H1 (cell line): ENCODE data around the gene PTPRD. TPM values are rescaled to one million over a fixed set of nuclear protein-coding genes. Genes with fewer than 3 reads are reported as not detected.

Experiments
- CTCF ChIA-PET: fragments of 300-600 bp; sonication (Branson Sonifier 250); formaldehyde crosslinking; loops from one replicate; lab custom pipeline; 2021; ENCODE audit not compliant: partially characterized antibody; lab: Charles Lee
- POLR2A ChIA-PET: fragments of 300-600 bp; sonication (Branson Sonifier 250); formaldehyde crosslinking; loops from one replicate; lab custom pipeline; 2021; ENCODE audit warnings: inconsistent platforms; ENCODE audit not compliant: partially characterized antibody; lab: Charles Lee
- DNase-seq, 2 experiments: peaks; one replicate each; pipeline versions ENCODE4 v3.0.0 to v3.0.0-alpha.2; 2010 to 2022; ENCODE audit warnings: low spot score in 2 of 2, low read depth in 1 of 2, mixed read lengths in 1 of 2
- FAIRE-seq: peaks from 2 replicates; lab custom pipeline; 2011; peaks lifted over from hg19 to GRCh38; lab: Jason Lieb, UNC
- H2AFZ ChIP-seq: 2 replicates; pipeline ENCODE4 v1.8.1; 2012; ENCODE audit warnings: low read length, inconsistent platforms
- H2AK5ac ChIP-seq: 2 replicates; pipeline ENCODE4 v1.6.1; 2013; ENCODE audit warnings: low read depth, low read length
- H2BK120ac ChIP-seq: replicated peaks from 2 replicates; pipeline ENCODE3; 2013; ENCODE audit warnings: low read depth, low read length, inconsistent platforms
- H2BK12ac ChIP-seq: 2 replicates; pipeline ENCODE4 v1.6.1; 2013; ENCODE audit warnings: low read depth, low read length
- H2BK15ac ChIP-seq: 2 replicates; pipeline ENCODE4 v1.6.1; 2013; ENCODE audit warnings: low read length
- H2BK20ac ChIP-seq: 2 replicates; pipeline ENCODE4 v1.6.1; 2013; ENCODE audit warnings: low read length
- H2BK5ac ChIP-seq: 2 replicates; pipeline ENCODE4 v1.6.1; 2013; ENCODE audit warnings: low read depth, low read length
- H3K14ac ChIP-seq: 2 replicates; pipeline ENCODE4 v1.6.1; 2013; ENCODE audit warnings: inconsistent platforms; ENCODE audit not compliant: insufficient read length
- H3K18ac ChIP-seq: 2 replicates; pipeline ENCODE4 v1.6.1; 2013; ENCODE audit warnings: low read length; ENCODE audit errors: extremely low read depth
- H3K23ac ChIP-seq: 2 replicates; pipeline ENCODE4 v1.6.1; 2013; ENCODE audit warnings: inconsistent platforms; ENCODE audit not compliant: insufficient read length
- H3K23me2 ChIP-seq: 2 replicates; pipeline ENCODE4 v1.6.1; 2013; ENCODE audit warnings: low read depth, low read length
- H3K27ac ChIP-seq: 2 replicates; pipeline ENCODE4 v1.6.1; 2011; ENCODE audit warnings: low read depth, low read length, inconsistent platforms
- H3K27me3 ChIP-seq, 4 experiments: replicated peaks in 1 of 4; 1 replicate in 1 of 4; 2 replicates in 3 of 4; pipeline versions ENCODE4 v1.6.1 to v1.8.1; 2011 to 2013; ENCODE audit warnings: low read length in 3 of 4, mild to moderate bottlenecking in 3 of 4, inconsistent platforms in 2 of 4, mixed read lengths in 2 of 4, moderate library complexity in 1 of 4; ENCODE audit not compliant: control insufficient read depth in 3 of 4, insufficient read depth in 3 of 4; ENCODE audit errors: extremely low read depth in 1 of 4
- H3K36me3 ChIP-seq, 4 experiments: 2 replicates each; pipeline versions ENCODE4 v1.6.1 to v1.8.1; 2011 to 2013; ENCODE audit warnings: mild to moderate bottlenecking in 4 of 4, low read length in 3 of 4, moderate library complexity in 2 of 4, control low read depth in 1 of 4, inconsistent platforms in 1 of 4; ENCODE audit not compliant: insufficient read depth in 4 of 4, control insufficient read depth in 2 of 4
- H3K4ac ChIP-seq: replicated peaks from 2 replicates; pipeline ENCODE3; 2013; ENCODE audit warnings: low read length, low read depth, mixed read lengths, inconsistent platforms; ENCODE audit not compliant: insufficient read length
- H3K4me1 ChIP-seq, 4 experiments: replicated peaks in 1 of 4; 1 replicate in 1 of 4; 2 replicates in 3 of 4; pipeline versions ENCODE4 v1.6.1 to v1.8.1; 2011 to 2013; ENCODE audit warnings: low read length in 3 of 4, inconsistent platforms in 2 of 4, mixed read lengths in 1 of 4; ENCODE audit not compliant: insufficient read depth in 4 of 4, control insufficient read depth in 3 of 4
- H3K4me2 ChIP-seq, 2 experiments: 2 replicates each; pipeline versions ENCODE4 v1.6.1 to v1.8.1; 2011 to 2013; ENCODE audit warnings: low read depth in 2 of 2, low read length in 2 of 2, control low read depth in 1 of 2, inconsistent platforms in 1 of 2, mild to moderate bottlenecking in 1 of 2; ENCODE audit not compliant: insufficient read depth in 1 of 2
- H3K4me3 ChIP-seq, 4 experiments: fragments of 200-600, 300-600 bp in 1 of 4; sonication (generic), shearing (Covaris generic), sonication (Bioruptor Twin) in 1 of 4; 2 replicates each; pipeline versions ENCODE4 v1.5.1 to v1.8.1; 2011 to 2016; ENCODE audit warnings: low read length in 4 of 4, low read depth in 3 of 4, control low read depth in 2 of 4, inconsistent platforms in 2 of 4, mild to moderate bottlenecking in 2 of 4, mixed read lengths in 1 of 4, moderate library complexity in 1 of 4; ENCODE audit not compliant: insufficient read depth in 2 of 4; ENCODE audit errors: extremely low read depth in 1 of 4
- H3K56ac ChIP-seq: replicated peaks from 2 replicates; pipeline ENCODE3; 2013; ENCODE audit warnings: low read depth, mild to moderate bottlenecking, mixed read lengths, low read length, inconsistent platforms; ENCODE audit not compliant: insufficient read length
- H3K79me1 ChIP-seq: 2 replicates; pipeline ENCODE4 v1.6.1; 2013; ENCODE audit warnings: low read depth, low read length, control low read depth
- H3K79me2 ChIP-seq, 2 experiments: 2 replicates each; pipeline versions ENCODE4 v1.6.1 to v1.8.1; 2012 to 2013; ENCODE audit warnings: low read length in 2 of 2, mild to moderate bottlenecking in 2 of 2, inconsistent platforms in 1 of 2; ENCODE audit not compliant: insufficient read depth in 2 of 2, control insufficient read depth in 1 of 2
- H3K9ac ChIP-seq, 4 experiments: replicated peaks in 1 of 4; 1 replicate in 1 of 4; 2 replicates in 3 of 4; pipeline versions ENCODE4 v1.6.1 to v1.8.1; 2011 to 2013; ENCODE audit warnings: low read depth in 3 of 4, low read length in 3 of 4, control low read depth in 2 of 4, mild to moderate bottlenecking in 2 of 4, moderate library complexity in 2 of 4, inconsistent platforms in 1 of 4; ENCODE audit errors: extremely low read depth in 1 of 4
- H3K9me3 ChIP-seq, 2 experiments: 2 replicates each; pipeline versions ENCODE4 v1.6.1 to v1.8.1; 2012 to 2013; ENCODE audit warnings: mild to moderate bottlenecking in 2 of 2, moderate library complexity in 2 of 2, control low read depth in 1 of 2, inconsistent platforms in 1 of 2, low read depth in 1 of 2, low read length in 1 of 2, mixed read lengths in 1 of 2; ENCODE audit not compliant: insufficient read depth in 2 of 2
- H4K20me1 ChIP-seq, 2 experiments: replicated peaks in 1 of 2; 2 replicates each; pipeline versions ENCODE3 to v1.8.1; 2011 to 2013; ENCODE audit warnings: inconsistent platforms in 2 of 2, low read length in 2 of 2, mild to moderate bottlenecking in 1 of 2; ENCODE audit not compliant: insufficient read depth in 2 of 2, control insufficient read depth in 1 of 2
- H4K5ac ChIP-seq: 2 replicates; pipeline ENCODE4 v1.6.1; 2013; ENCODE audit warnings: low read length, low read depth, mixed read lengths, inconsistent platforms; ENCODE audit not compliant: insufficient read length
- H4K8ac ChIP-seq: 2 replicates; pipeline ENCODE4 v1.8.0; 2013; ENCODE audit warnings: mild to moderate bottlenecking, moderate library complexity, low read length, inconsistent platforms; ENCODE audit not compliant: insufficient read depth; ENCODE audit errors: extremely low read depth
- H4K91ac ChIP-seq: replicated peaks from 2 replicates; pipeline ENCODE3; 2013; ENCODE audit warnings: low read length, mixed read lengths, inconsistent platforms; ENCODE audit not compliant: insufficient read length
- POLR2A ChIP-seq, 2 experiments: IDR thresholded peaks; 1 replicate in 1 of 2; 2 replicates in 1 of 2; pipeline ENCODE4 v1.6.1; 2011; ENCODE audit warnings: low read depth in 2 of 2, low read length in 2 of 2, mild to moderate bottlenecking in 2 of 2; ENCODE audit errors: control extremely low read depth in 1 of 2
- SRF ChIP-seq: IDR thresholded peaks from 2 replicates; pipeline ENCODE4 v1.6.1; 2011; ENCODE audit warnings: mild to moderate bottlenecking, low read depth, low read length, moderate library complexity
- WGBS, 2 experiments: shearing (Covaris generic) in 1 of 2; methylation state at CpG; one replicate each; pipeline versions ENCODE4 v1.1.6 to v1.1.7; 2013 to 2015; ENCODE audit warnings: low lambda C conversion rate in 2 of 2, mixed read lengths in 2 of 2, inconsistent platforms in 1 of 2, low coverage in 1 of 2, missing lambda C conversion rate in 1 of 2; ENCODE audit not compliant: insufficient replicate concordance in 2 of 2, insufficient coverage in 1 of 2, insufficient read length in 1 of 2; ENCODE audit errors: extremely low coverage in 1 of 2, missing lambda C conversion rate in 1 of 2; 5-methylcytosine and 5-hydroxymethylcytosine counted together
- polyA plus RNA-seq, 7 experiments: library from polyadenylated mRNA; depleted of rRNA in 3 of 7; stranded (reverse) in 5 of 7; unstranded in 2 of 7; fragments of >200 nt in 5 of 7; fragments of 200-250 nt in 2 of 7; gene quantifications; 1 replicate in 5 of 7; 2 replicates in 1 of 7; 4 replicates in 1 of 7; pipeline versions ENCODE4 v1.2.1 to v1.2.3, GENCODE V29; 2011 to 2013; ENCODE audit warnings: missing spikeins in 2 of 7, mixed read lengths in 2 of 7
- total RNA-seq: library from RNA; stranded (reverse); fragmentation: NEBNext Ultra II Directional; extraction: Animal tissue kit (Norgen Biotek cat#: 25700); gene quantifications from 2 replicates; pipeline ENCODE4 v1.2.1, GENCODE V29; 2021

Gene PTPRD
- total and polyA plus RNA-seq, 2 of the 8 experiments (the other 6 are each of a cell fraction or from before 2014, with no cell fraction given) = 17.2 to 77.0 TPM

DNA sequence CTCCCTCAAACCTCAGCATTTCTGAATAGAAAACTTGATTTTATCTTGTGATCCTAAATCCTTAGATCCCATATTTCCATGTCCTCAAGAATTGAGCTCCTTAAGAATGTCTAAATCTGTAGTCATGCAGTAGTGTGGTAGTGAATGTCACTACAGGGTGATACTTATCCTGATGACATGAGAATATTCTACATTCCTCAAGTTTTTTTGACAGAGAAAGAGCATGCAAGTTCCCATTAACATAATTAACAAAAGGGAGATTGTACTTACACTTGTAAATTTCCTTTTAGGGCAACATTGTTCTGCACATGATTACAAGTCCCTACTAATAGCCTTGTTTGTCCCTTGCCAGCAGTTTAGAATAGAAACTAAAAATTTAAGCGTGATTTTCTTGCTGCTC is 352.3 kb downstream of the PTPRD start:
- POLR2A ChIA-PET = no interaction called here
- no peaks in the 10 kb centered on the region for H3K79me1 ChIP-seq
- H4K5ac ChIP-seq = no peak overlapping the region
- no peaks in the 10 kb centered on the region for H4K20me1 ChIP-seq
- H3K9me3 ChIP-seq = peaks cover 10% of the 10 kb centered on the region in 2 experiments
- H2AK5ac ChIP-seq = no peak overlapping the region
- DNase-seq = no peak
- H2BK20ac ChIP-seq = no peak overlapping the region
- H2BK120ac ChIP-seq = no peak overlapping the region
- TF ChIP-seq SRF (peak; percentile 19; the same call in 1 of the 2 replicates), POLR2A (IDR thresholded peaks at IDR 0.05; ENCODE audit: control extremely low read depth in 1 of 2, low read depth in 2 of 2, low read length in 2 of 2) (no peak)
- H2BK5ac ChIP-seq = no peak overlapping the region
- no peak overlapping the region for H3K4me3 ChIP-seq
- H3K23me2 ChIP-seq = no peaks in the 10 kb centered on the region
- H4K91ac ChIP-seq = no peak overlapping the region
- H2BK15ac ChIP-seq = no peak overlapping the region
- H3K23ac ChIP-seq = no peak overlapping the region
- no peak overlapping the region for H2AFZ ChIP-seq
- no peaks in the 10 kb centered on the region for H3K27me3 ChIP-seq
- CTCF ChIA-PET = interaction anchor here (0.6 to 1.7 kb wide), 2 partner anchors 201 to 262 kb away, joined by 3 to 5 read pairs; no protein-coding TSS in a partner anchor
- no peak overlapping the region for H3K18ac ChIP-seq
- FAIRE-seq = no peak
- H3K9ac ChIP-seq = no peak overlapping the region
- H3K79me2 ChIP-seq = no peaks in the 10 kb centered on the region
- no peak overlapping the region for H4K8ac ChIP-seq
- no peaks in the 10 kb centered on the region; a peak in 1 of 8 replicates for H3K36me3 ChIP-seq
- no peak overlapping the region for H3K27ac ChIP-seq
- H3K4me1 ChIP-seq = no peaks in the 10 kb centered on the region
- H3K56ac ChIP-seq = no peak overlapping the region
- WGBS, 2 experiments = 80% methylated on average over 1 of the region's 1 CpG; no CpG with 5 or more reads in 1 of the 2 experiments
- no peak overlapping the region for H3K14ac ChIP-seq
- H3K4me2 ChIP-seq = no peak overlapping the region
- H3K4ac ChIP-seq = no peak overlapping the region
- H2BK12ac ChIP-seq = no peak overlapping the region
